GM03348 (cell line): ENCODE data around the gene TYSND1.
"Not testable (repeated sequence)": the region's sequence is repeated elsewhere in the genome, so short reads cannot be mapped to it uniquely, and the experiment has no call there.

Source experiments
- DNase-seq: peaks from one replicate; pipeline ENCODE4 v3.0.0; 2012; ENCODE audit warnings: low spot score

TYSND1 gene

GRCh38 chr10:70146489-70147258 is at the start of gene TYSND1:
Gene TYSND1 (minus strand): TSS chr10:70146700. CDS start chr10:70146586, 114 bp downstream.
- peak; percentile 98 for DNase-seq

- no peak for DNase-seq
Observed at GRCh38 chr10:70193391-70193844, 46.9 kb upstream of the TYSND1 start.

- no peak for DNase-seq
Observed at GRCh38 chr10:70192326-70192968, 45.9 kb upstream of the TYSND1 start.

- peak; percentile 73 for DNase-seq
Observed at GRCh38 chr10:70191972-70192305, 45.4 kb upstream of the TYSND1 start.

- peak; percentile 30 for DNase-seq
Observed at GRCh38 chr10:70191161-70191971, 44.9 kb upstream of the TYSND1 start.

GRCh38 chr10:70190581-70190980 is 44.1 kb upstream of the TYSND1 start:
- peak; percentile 36 for DNase-seq

GRCh38 chr10:70190102-70190501 is 43.6 kb upstream of the TYSND1 start:
- no peak for DNase-seq

GRCh38 chr10:70188768-70189167 is 42.3 kb upstream of the TYSND1 start:
- no peak for DNase-seq

GRCh38 chr10:70186571-70186970 is 40.1 kb upstream of the TYSND1 start:
- no peak for DNase-seq

GRCh38 chr10:70186090-70186489 is 39.6 kb upstream of the TYSND1 start:
- DNase-seq: no peak

GRCh38 chr10:70183304-70183703 is 36.8 kb upstream of the TYSND1 start:
- no peak for DNase-seq

- DNase-seq: not testable (repeated sequence)
Observed at GRCh38 chr10:70179209-70179608, 32.7 kb upstream of the TYSND1 start.

GRCh38 chr10:70178139-70178725 is 31.7 kb upstream of the TYSND1 start:
- DNase-seq: no peak

- no peak for DNase-seq
Observed at GRCh38 chr10:70176441-70176840, 29.9 kb upstream of the TYSND1 start.

GRCh38 chr10:70175516-70175915 is 29.0 kb upstream of the TYSND1 start:
- DNase-seq: no peak

- no peak for DNase-seq
Observed at GRCh38 chr10:70174058-70174741, 27.7 kb upstream of the TYSND1 start.

- no peak for DNase-seq
Observed at GRCh38 chr10:70169649-70170364, 23.3 kb upstream of the TYSND1 start.

- DNase-seq: peak; percentile 22
Observed at GRCh38 chr10:70169011-70169410, 22.5 kb upstream of the TYSND1 start.

GRCh38 chr10:70167246-70167645 is 20.7 kb upstream of the TYSND1 start:
- DNase-seq: no peak

GRCh38 chr10:70166394-70166793 is 19.9 kb upstream of the TYSND1 start:
- DNase-seq: no peak

GRCh38 chr10:70164163-70164562 is 17.7 kb upstream of the TYSND1 start:
- no peak for DNase-seq
